Stomach smooth muscle (tissue), 2 donors: ENCODE data around the gene C10orf90.

ENCODE experiments used
- H3K27ac ChIP-seq: one replicate; pipeline ENCODE4 v1.7.0; 2013; ENCODE audit warnings: mild to moderate bottlenecking, low read length, inconsistent platforms
- H3K27me3 ChIP-seq, 2 donors: one replicate each; pipeline ENCODE4 v1.7.0; 2013; ENCODE audit warnings: low read length in 2 of 2; ENCODE audit not compliant: insufficient read depth in 2 of 2, control insufficient read depth in 1 of 2
- H3K36me3 ChIP-seq, 2 donors: one replicate each; pipeline ENCODE4 v1.7.0; 2013; ENCODE audit warnings: low read length in 2 of 2; ENCODE audit not compliant: control insufficient read depth in 2 of 2, insufficient read depth in 2 of 2
- H3K4me1 ChIP-seq: one replicate; pipeline ENCODE4 v1.7.0; 2013; ENCODE audit warnings: low read length; ENCODE audit not compliant: control insufficient read depth, insufficient read depth
- H3K4me3 ChIP-seq, 2 donors: one replicate each; pipeline ENCODE4 v1.7.0; 2013; ENCODE audit warnings: low read length in 2 of 2
- H3K9ac ChIP-seq, 2 donors: one replicate each; pipeline ENCODE4 v1.7.0; 2013; ENCODE audit warnings: low read length in 2 of 2, mild to moderate bottlenecking in 1 of 2
- H3K9me3 ChIP-seq, 2 donors: one replicate each; pipeline ENCODE4 v1.7.0; 2013; ENCODE audit warnings: low read length in 2 of 2; ENCODE audit not compliant: control insufficient read depth in 2 of 2
- donor health status: healthy.
- donor health status: Pancreatic carcinoma.

Gene C10orf90

GRCh38 chr10:126549344-126549743, 121.1 kb downstream of the C10orf90 start:
- H3K27ac ChIP-seq: no peak overlapping the region

GRCh38 chr10:126544565-126544964, 125.9 kb downstream of the C10orf90 start:
- H3K9ac ChIP-seq: no peak overlapping the region
- H3K9me3 ChIP-seq: no peaks in the 10 kb centered on the region
- no peak overlapping the region for H3K4me3 ChIP-seq
- H3K27ac ChIP-seq: no peak overlapping the region
- H3K4me1 ChIP-seq: no peaks in the 10 kb centered on the region
- peaks cover 0 to 2% of the 10 kb centered on the region in 2 donors for H3K27me3 ChIP-seq
- no peaks in the 10 kb centered on the region for H3K36me3 ChIP-seq

More at GRCh38 chr10:126549344-126549743, 121.1 kb downstream of the C10orf90 start:
- Histone ChIP-seq H3K27me3 (peaks cover 0 to 2% of the 10 kb centered on the region in 2 donors), H3K9me3 (no peaks in the 10 kb centered on the region), H3K9ac (no peak overlapping the region), H3K4me3 (no peak overlapping the region), H3K4me1 (no peaks in the 10 kb centered on the region), H3K36me3 (no peaks in the 10 kb centered on the region)

GRCh38 chr10:126538439-126539135, 131.9 kb downstream of the C10orf90 start:
- peaks cover 0 to 3% of the 10 kb centered on the region in 2 donors for H3K27me3 ChIP-seq
- no peaks in the 10 kb centered on the region for H3K4me1 ChIP-seq
- H3K9me3 ChIP-seq: no peaks in the 10 kb centered on the region
- no peak overlapping the region for H3K27ac ChIP-seq
- H3K4me3 ChIP-seq: no peak overlapping the region
- no peak overlapping the region for H3K9ac ChIP-seq
- no peaks in the 10 kb centered on the region for H3K36me3 ChIP-seq

GRCh38 chr10:126536656-126537055, 133.8 kb downstream of the C10orf90 start:
- Histone ChIP-seq H3K9ac (no peak overlapping the region), H3K4me1 (no peaks in the 10 kb centered on the region), H3K4me3 (no peak overlapping the region), H3K27ac (no peak overlapping the region), H3K27me3 (peaks cover 0 to 3% of the 10 kb centered on the region in 2 donors), H3K36me3 (no peaks in the 10 kb centered on the region), H3K9me3 (no peaks in the 10 kb centered on the region)

- H3K27me3 ChIP-seq: peaks cover 0 to 3% of the 10 kb centered on the region in 2 donors
- no peaks in the 10 kb centered on the region for H3K9me3 ChIP-seq
- H3K4me1 ChIP-seq: no peaks in the 10 kb centered on the region
- no peak overlapping the region for H3K27ac ChIP-seq
- no peaks in the 10 kb centered on the region for H3K36me3 ChIP-seq
- no peak overlapping the region for H3K9ac ChIP-seq
- no peak overlapping the region for H3K4me3 ChIP-seq
These were observed 134.3 kb downstream of the C10orf90 start for GRCh38 chr10:126536148-126536547.

GRCh38 chr10:126533644-126534043, 136.8 kb downstream of the C10orf90 start:
- Histone ChIP-seq H3K27ac (no peak overlapping the region), H3K4me3 (no peak overlapping the region), H3K9ac (no peak overlapping the region), H3K9me3 (no peaks in the 10 kb centered on the region), H3K36me3 (no peaks in the 10 kb centered on the region), H3K4me1 (no peaks in the 10 kb centered on the region), H3K27me3 (peaks cover 0 to 3% of the 10 kb centered on the region in 2 donors)

GRCh38 chr10:126528315-126528835, 142.1 kb downstream of the C10orf90 start:
- no peaks in the 10 kb centered on the region for H3K4me1 ChIP-seq

GRCh38 chr10:126527645-126528314, 142.7 kb downstream of the C10orf90 start:
- H3K27me3 ChIP-seq: no peaks in the 10 kb centered on the region
- H3K9me3 ChIP-seq: no peaks in the 10 kb centered on the region
- no peaks in the 10 kb centered on the region for H3K36me3 ChIP-seq

More at GRCh38 chr10:126528315-126528835, 142.1 kb downstream of the C10orf90 start:
- Histone ChIP-seq H3K27ac (no peak overlapping the region), H3K4me3 (no peak overlapping the region), H3K27me3 (no peaks in the 10 kb centered on the region), H3K36me3 (no peaks in the 10 kb centered on the region), H3K9ac (no peak overlapping the region), H3K9me3 (no peaks in the 10 kb centered on the region)

GRCh38 chr10:126525326-126525725, 145.2 kb downstream of the C10orf90 start:
- Histone ChIP-seq H3K27me3 (no peaks in the 10 kb centered on the region), H3K4me3 (no peak overlapping the region), H3K9ac (no peak overlapping the region), H3K4me1 (no peaks in the 10 kb centered on the region), H3K27ac (no peak overlapping the region), H3K36me3 (no peaks in the 10 kb centered on the region), H3K9me3 (no peaks in the 10 kb centered on the region)

More at GRCh38 chr10:126527645-126528314, 142.7 kb downstream of the C10orf90 start:
- Histone ChIP-seq H3K27ac (no peak overlapping the region), H3K9ac (no peak overlapping the region), H3K4me1 (no peaks in the 10 kb centered on the region), H3K4me3 (no peak overlapping the region)

GRCh38 chr10:126524526-126524925, 146.0 kb downstream of the C10orf90 start:
- no peaks in the 10 kb centered on the region for H3K36me3 ChIP-seq
- H3K4me3 ChIP-seq: no peak overlapping the region
- H3K4me1 ChIP-seq: no peaks in the 10 kb centered on the region
- no peaks in the 10 kb centered on the region for H3K9me3 ChIP-seq
- no peak overlapping the region for H3K27ac ChIP-seq
- H3K9ac ChIP-seq: no peak overlapping the region
- no peaks in the 10 kb centered on the region for H3K27me3 ChIP-seq

GRCh38 chr10:126523071-126523470, 147.4 kb downstream of the C10orf90 start:
- no peak overlapping the region for H3K4me3 ChIP-seq
- no peak overlapping the region for H3K9ac ChIP-seq
- H3K27ac ChIP-seq: no peak overlapping the region
- peaks cover 0 to under 1% of the 10 kb centered on the region in 2 donors for H3K9me3 ChIP-seq
- no peaks in the 10 kb centered on the region for H3K4me1 ChIP-seq
- no peaks in the 10 kb centered on the region for H3K27me3 ChIP-seq
- H3K36me3 ChIP-seq: no peaks in the 10 kb centered on the region
